HEK293 (cell line): ENCODE results near the gene CAMKK1.

ENCODE experiments used
- CTCF ChIA-PET: fragments of 350-600 bp; formaldehyde crosslinking; extraction: SDS; loops from one replicate; lab custom pipeline; 2021; ENCODE audit warnings: antibody characterized with exemption; lab: Yijun Ruan, JAX
- POLR2A ChIA-PET: fragments of 300-600 bp; formaldehyde crosslinking; extraction: SDS; loops from one replicate; lab custom pipeline; 2020; ENCODE audit warnings: antibody characterized with exemption, inconsistent platforms; lab: Yijun Ruan, JAX
- H3K27ac ChIP-seq: fragments of 200-500 bp; sonication (Bioruptor generic); 2 replicates; pipeline ENCODE4 v1.5.1; 2014; ENCODE audit warnings: low read depth, low read length, control low read depth, inconsistent platforms; ENCODE audit errors: extremely low read depth
- H3K36me3 ChIP-seq, 2 experiments: fragments of 200-500 bp in 1 of 2; sonication (Bioruptor generic) in 1 of 2; 1 replicate in 1 of 2; 2 replicates in 1 of 2; pipeline ENCODE4 v1.5.1; 2014 to 2017; ENCODE audit warnings: inconsistent platforms in 2 of 2, low read length in 2 of 2; ENCODE audit not compliant: control insufficient read depth in 2 of 2, insufficient read depth in 1 of 2
- H3K4me1 ChIP-seq: fragments of 200-500 bp; sonication (Bioruptor generic); 2 replicates; pipeline ENCODE4 v1.5.1; 2014; ENCODE audit warnings: mild to moderate bottlenecking, low read length, inconsistent platforms; ENCODE audit not compliant: control insufficient read depth, insufficient read depth
- H3K4me3 ChIP-seq: 2 replicates; pipeline ENCODE4 v1.5.1; 2011; ENCODE audit warnings: low read depth, mild to moderate bottlenecking, control low read depth, low read length, moderate library complexity
- H3K9me3 ChIP-seq: fragments of 200-500 bp; sonication (Bioruptor generic); 2 replicates; pipeline ENCODE4 v1.5.1; 2014; ENCODE audit warnings: low read depth, low read length, inconsistent platforms; ENCODE audit not compliant: control insufficient read depth, insufficient read depth
- GLIS2 ChIP-seq: fragments of 450-650 bp; formaldehyde crosslinking; IDR thresholded peaks from 2 replicates; pipeline ENCODE4 v1.5.1; 2016; ENCODE audit warnings: missing biosample characterization, missing genetic modification characterization
- HOXC10 ChIP-seq: sonication (generic); formaldehyde crosslinking; IDR thresholded peaks from 2 replicates; pipeline ENCODE4 v1.8.1; 2023; ENCODE audit warnings: mild to moderate bottlenecking, missing genetic modification reagents
- KLF16 ChIP-seq: fragments of 450-650 bp; formaldehyde crosslinking; IDR thresholded peaks from 2 replicates; pipeline ENCODE4 v1.5.1; 2017; ENCODE audit warnings: missing biosample characterization, missing genetic modification characterization
- MEIS1 ChIP-seq: sonication (generic); formaldehyde crosslinking; IDR thresholded peaks from 2 replicates; pipeline ENCODE4 v1.8.1; 2022; ENCODE audit warnings: missing genetic modification reagents, mild to moderate bottlenecking, borderline replicate concordance
- PRDM1 ChIP-seq: fragments of 450-650 bp; formaldehyde crosslinking; IDR thresholded peaks from 2 replicates; pipeline ENCODE4; 2016; ENCODE audit warnings: missing biosample characterization, missing genetic modification characterization
- SCRT2 ChIP-seq: fragments of 450-650 bp; formaldehyde crosslinking; IDR thresholded peaks from 2 replicates; pipeline ENCODE4 v1.5.1; 2016; ENCODE audit warnings: missing biosample characterization, missing genetic modification characterization
- YY2 ChIP-seq: fragments of 450-650 bp; formaldehyde crosslinking; IDR thresholded peaks from 2 replicates; pipeline ENCODE4 v1.5.1; 2016; ENCODE audit warnings: missing biosample characterization, missing genetic modification characterization
- ZNF174 ChIP-seq: fragments of 450-650 bp; formaldehyde crosslinking; IDR thresholded peaks from 2 replicates; pipeline ENCODE4 v1.5.0; 2017; ENCODE audit warnings: missing biosample characterization, mild to moderate bottlenecking, missing genetic modification characterization
- ZNF248 ChIP-seq: fragments of 450-650 bp; formaldehyde crosslinking; IDR thresholded peaks from 2 replicates; pipeline ENCODE4 v1.5.1; 2017; ENCODE audit warnings: missing biosample characterization, missing genetic modification characterization
- ZNF292 ChIP-seq: fragments of 450-650 bp; formaldehyde crosslinking; IDR thresholded peaks from 2 replicates; pipeline ENCODE4 v1.5.1; 2016; ENCODE audit warnings: low read depth, missing biosample characterization, missing genetic modification characterization, borderline replicate concordance
- ZNF350 ChIP-seq: fragments of 450-650 bp; formaldehyde crosslinking; IDR thresholded peaks from 2 replicates; pipeline ENCODE4 v1.5.0; 2017; ENCODE audit warnings: missing biosample characterization, mild to moderate bottlenecking, missing genetic modification characterization
- ZNF555 ChIP-seq: fragments of 450-650 bp; formaldehyde crosslinking; conservative IDR thresholded peaks from 2 replicates; pipeline ENCODE4 v1.5.1; 2017; ENCODE audit warnings: missing biosample characterization, mild to moderate bottlenecking, missing genetic modification characterization, inconsistent platforms
- ZNF560 ChIP-seq: fragments of 450-650 bp; formaldehyde crosslinking; IDR thresholded peaks from 2 replicates; pipeline ENCODE4 v1.5.1; 2017; ENCODE audit warnings: missing biosample characterization, missing genetic modification characterization, borderline replicate concordance
- ZNF610 ChIP-seq: fragments of 450-650 bp; formaldehyde crosslinking; IDR thresholded peaks from 2 replicates; pipeline ENCODE4 v1.5.1; 2016; ENCODE audit warnings: missing biosample characterization, missing genetic modification characterization, borderline replicate concordance
- ZNF658 ChIP-seq: fragments of 450-650 bp; formaldehyde crosslinking; IDR thresholded peaks from 2 replicates; pipeline ENCODE4; 2016; ENCODE audit warnings: missing biosample characterization, missing genetic modification characterization
- ZNF791 ChIP-seq: fragments of 450-650 bp; formaldehyde crosslinking; IDR thresholded peaks from 2 replicates; pipeline ENCODE4 v1.5.1; 2016; ENCODE audit warnings: missing biosample characterization, missing genetic modification characterization
- ZSCAN16 ChIP-seq: fragments of 450-650 bp; formaldehyde crosslinking; IDR thresholded peaks from 2 replicates; pipeline ENCODE4 v1.5.1; 2016; ENCODE audit warnings: missing biosample characterization, missing genetic modification characterization
- ZSCAN23 ChIP-seq: fragments of 450-650 bp; formaldehyde crosslinking; IDR thresholded peaks from 2 replicates; pipeline ENCODE4 v1.5.1; 2016; ENCODE audit warnings: missing biosample characterization, missing genetic modification characterization
- TF ChIP-seq, protein P1 (sequence below): fragments of 450-650 bp; formaldehyde crosslinking; IDR thresholded peaks from 2 replicates; pipeline ENCODE4 v1.5.1; 2016; ENCODE audit warnings: missing biosample characterization, missing genetic modification characterization
- TF ChIP-seq, protein P2 (sequence below): fragments of 450-650 bp; formaldehyde crosslinking; IDR thresholded peaks from 2 replicates; pipeline ENCODE4 v1.5.1; 2016; ENCODE audit warnings: missing biosample characterization, missing genetic modification characterization

Gene CAMKK1

DNA sequence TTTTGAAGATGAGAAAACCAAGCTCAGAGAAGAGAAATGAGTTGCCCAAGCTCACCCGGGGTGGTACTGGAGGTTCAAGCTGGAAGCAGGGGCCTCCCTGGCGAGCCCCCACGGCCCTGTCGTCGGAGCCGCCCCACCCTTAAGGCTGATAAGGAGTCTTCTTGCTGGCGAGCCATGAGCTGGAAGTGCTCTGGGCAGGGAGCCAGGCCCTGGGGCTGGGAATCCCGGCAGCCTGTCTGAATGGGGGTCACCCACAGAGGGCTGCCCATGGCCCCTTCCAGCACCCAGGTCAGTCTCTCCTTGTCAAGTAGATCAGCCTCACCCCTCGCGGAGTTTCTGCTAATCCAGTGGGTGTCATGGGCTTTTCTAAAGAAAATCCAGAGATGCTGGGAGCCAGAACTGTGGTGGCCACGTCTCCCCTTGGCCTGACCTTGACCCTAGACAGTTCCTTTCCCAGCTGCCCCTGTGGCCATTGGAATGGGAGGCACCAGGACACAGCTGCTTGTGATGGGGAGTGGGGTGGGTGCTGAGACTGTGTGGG is 24.6 kb upstream of the CAMKK1 start (continued):
- no peak for TF ChIP-seq YY2 (tag by site-specific recombination)
- no peak for TF ChIP-seq HOXC10 (CRISPR knock-in tag)
- TF ChIP-seq ZNF555: no peak
- TF ChIP-seq, protein P1, sequence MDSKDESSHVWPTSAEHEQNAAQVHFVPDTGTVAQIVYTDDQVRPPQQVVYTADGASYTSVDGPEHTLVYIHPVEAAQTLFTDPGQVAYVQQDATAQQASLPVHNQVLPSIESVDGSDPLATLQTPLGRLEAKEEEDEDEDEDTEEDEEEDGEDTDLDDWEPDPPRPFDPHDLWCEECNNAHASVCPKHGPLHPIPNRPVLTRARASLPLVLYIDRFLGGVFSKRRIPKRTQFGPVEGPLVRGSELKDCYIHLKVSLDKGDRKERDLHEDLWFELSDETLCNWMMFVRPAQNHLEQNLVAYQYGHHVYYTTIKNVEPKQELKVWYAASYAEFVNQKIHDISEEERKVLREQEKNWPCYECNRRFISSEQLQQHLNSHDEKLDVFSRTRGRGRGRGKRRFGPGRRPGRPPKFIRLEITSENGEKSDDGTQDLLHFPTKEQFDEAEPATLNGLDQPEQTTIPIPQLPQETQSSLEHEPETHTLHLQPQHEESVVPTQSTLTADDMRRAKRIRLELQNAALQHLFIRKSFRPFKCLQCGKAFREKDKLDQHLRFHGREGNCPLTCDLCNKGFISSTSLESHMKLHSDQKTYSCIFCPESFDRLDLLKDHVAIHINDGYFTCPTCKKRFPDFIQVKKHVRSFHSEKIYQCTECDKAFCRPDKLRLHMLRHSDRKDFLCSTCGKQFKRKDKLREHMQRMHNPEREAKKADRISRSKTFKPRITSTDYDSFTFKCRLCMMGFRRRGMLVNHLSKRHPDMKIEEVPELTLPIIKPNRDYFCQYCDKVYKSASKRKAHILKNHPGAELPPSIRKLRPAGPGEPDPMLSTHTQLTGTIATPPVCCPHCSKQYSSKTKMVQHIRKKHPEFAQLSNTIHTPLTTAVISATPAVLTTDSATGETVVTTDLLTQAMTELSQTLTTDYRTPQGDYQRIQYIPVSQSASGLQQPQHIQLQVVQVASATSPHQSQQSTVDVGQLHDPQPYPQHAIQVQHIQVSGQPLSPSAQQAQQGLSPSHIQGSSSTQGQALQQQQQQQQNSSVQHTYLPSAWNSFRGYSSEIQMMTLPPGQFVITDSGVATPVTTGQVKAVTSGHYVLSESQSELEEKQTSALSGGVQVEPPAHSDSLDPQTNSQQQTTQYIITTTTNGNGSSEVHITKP (tag by site-specific recombination): peak; percentile 58
- TF ChIP-seq GLIS2 (tag by site-specific recombination): peak; percentile 77
- no peak for TF ChIP-seq ZNF350 (tag by site-specific recombination)
- TF ChIP-seq, all 188 proteins: peak for 11

- ChIA-PET POLR2A (interaction anchor here (1.5 to 1.9 kb wide), 2 partner anchors 23 to 48 kb away, joined by 4 to 6 read pairs; partner anchors contain the start of gene CAMKK1), CTCF (interaction anchor here (0.8 to 2.7 kb wide), 9 partner anchors 11 to 179 kb away, joined by 3 to 19 read pairs (median 7); partner anchors contain the start of gene CAMKK1)
- Histone ChIP-seq H3K36me3 (no peaks in the 10 kb centered on the region), H3K4me1 (peaks cover 2% of the 10 kb centered on the region; the same call in 1 of the 2 replicates), H3K9me3 (no peaks in the 10 kb centered on the region), H3K4me3 (no peak overlapping the region), H3K27ac (no peak overlapping the region)
- TF ChIP-seq ZNF610 (tag by site-specific recombination): no peak
- TF ChIP-seq, protein P2, sequence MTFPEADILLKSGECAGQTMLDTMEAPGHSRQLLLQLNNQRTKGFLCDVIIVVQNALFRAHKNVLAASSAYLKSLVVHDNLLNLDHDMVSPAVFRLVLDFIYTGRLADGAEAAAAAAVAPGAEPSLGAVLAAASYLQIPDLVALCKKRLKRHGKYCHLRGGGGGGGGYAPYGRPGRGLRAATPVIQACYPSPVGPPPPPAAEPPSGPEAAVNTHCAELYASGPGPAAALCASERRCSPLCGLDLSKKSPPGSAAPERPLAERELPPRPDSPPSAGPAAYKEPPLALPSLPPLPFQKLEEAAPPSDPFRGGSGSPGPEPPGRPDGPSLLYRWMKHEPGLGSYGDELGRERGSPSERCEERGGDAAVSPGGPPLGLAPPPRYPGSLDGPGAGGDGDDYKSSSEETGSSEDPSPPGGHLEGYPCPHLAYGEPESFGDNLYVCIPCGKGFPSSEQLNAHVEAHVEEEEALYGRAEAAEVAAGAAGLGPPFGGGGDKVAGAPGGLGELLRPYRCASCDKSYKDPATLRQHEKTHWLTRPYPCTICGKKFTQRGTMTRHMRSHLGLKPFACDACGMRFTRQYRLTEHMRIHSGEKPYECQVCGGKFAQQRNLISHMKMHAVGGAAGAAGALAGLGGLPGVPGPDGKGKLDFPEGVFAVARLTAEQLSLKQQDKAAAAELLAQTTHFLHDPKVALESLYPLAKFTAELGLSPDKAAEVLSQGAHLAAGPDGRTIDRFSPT (tag by site-specific recombination): no peak
- TF ChIP-seq SCRT2 (tag by site-specific recombination): no peak
- no peak for TF ChIP-seq ZSCAN16 (tag by site-specific recombination)
- TF ChIP-seq PRDM1 (tag by site-specific recombination): no peak
- TF ChIP-seq ZNF560 (tag by site-specific recombination): no peak
- no peak for TF ChIP-seq ZNF658
- TF ChIP-seq YY2 (tag by site-specific recombination): no peak
- no peak for TF ChIP-seq ZNF248
- no peak for TF ChIP-seq ZNF174 (tag by site-specific recombination)
- no peak for TF ChIP-seq ZNF791 (tag by site-specific recombination)
- TF ChIP-seq KLF16: no peak
- TF ChIP-seq MEIS1 (CRISPR knock-in tag): no peak
- TF ChIP-seq ZSCAN23 (tag by site-specific recombination): no peak
- no peak for TF ChIP-seq ZNF292 (tag by site-specific recombination)
Measured at GRCh38 chr17:3916825-3917224, 24.0 kb upstream of the CAMKK1 start.
